Right forelimb (tissue), 1 donor: ENCODE results near the gene KCNH6.

Experiments used
- DNase-seq: peaks from one replicate; pipeline ENCODE4 v3.0.0-alpha.2; 2018

KCNH6 gene

GRCh38 chr17:63555500-63556156, 32.5 kb downstream of the KCNH6 start:
- DNase-seq, result no peak

GRCh38 chr17:63557416-63557815, 34.3 kb downstream of the KCNH6 start:
- DNase-seq, result no peak

- no peak for DNase-seq
These were observed 35.3 kb downstream of the KCNH6 start for GRCh38 chr17:63558441-63558840.

- no peak for DNase-seq
These were observed 38.7 kb downstream of the KCNH6 start for GRCh38 chr17:63561819-63562218.

GRCh38 chr17:63563339-63563738, 40.2 kb downstream of the KCNH6 start:
- no peak for DNase-seq

- DNase-seq, result no peak
These were observed 41.4 kb downstream of the KCNH6 start for GRCh38 chr17:63564562-63564961.

- no peak for DNase-seq
These were observed 44.1 kb downstream of the KCNH6 start for GRCh38 chr17:63567229-63567628.

- DNase-seq, result no peak
These were observed 45.4 kb downstream of the KCNH6 start for GRCh38 chr17:63568563-63568962.

GRCh38 chr17:63571632-63572310, 48.6 kb downstream of the KCNH6 start:
- no peak for DNase-seq

- no peak for DNase-seq
These were observed 50.5 kb downstream of the KCNH6 start for GRCh38 chr17:63573634-63574033.

- DNase-seq, result no peak
These were observed 55.0 kb downstream of the KCNH6 start for GRCh38 chr17:63578027-63578768.

GRCh38 chr17:63578769-63579111, 55.6 kb downstream of the KCNH6 start:
- no peak for DNase-seq

- DNase-seq, result no peak
These were observed 56.5 kb downstream of the KCNH6 start for GRCh38 chr17:63579633-63580032.

GRCh38 chr17:63587770-63588169, 64.6 kb downstream of the KCNH6 start:
- DNase-seq, result no peak

- DNase-seq, result no peak
These were observed 65.6 kb downstream of the KCNH6 start for GRCh38 chr17:63588797-63589196.

- DNase-seq, result no peak
These were observed 66.5 kb downstream of the KCNH6 start for GRCh38 chr17:63589646-63590045.

GRCh38 chr17:63592797-63593196, 69.6 kb downstream of the KCNH6 start:
- DNase-seq, result no peak

GRCh38 chr17:63595132-63595531, 72.0 kb downstream of the KCNH6 start:
- DNase-seq, result no peak
